Right cardiac atrium (tissue), 5 donors: ENCODE results near the gene ADRM1. TPM values are rescaled to one million over a fixed set of nuclear protein-coding genes. Genes with fewer than 3 reads are reported as not detected.

Source experiments
- microRNA-seq, 2 donors: library from miRNA; unstranded; fragments of <30 nt; microRNA quantifications; one replicate each; pipeline ENCODE4 v1.2.0, GENCODE V29; 2020 to 2021
- polyA plus RNA-seq: library from polyadenylated mRNA; stranded (reverse); fragments of 200-250 nt; gene quantifications from one replicate; pipeline ENCODE4 v1.2.3, GENCODE V29; 2013
- total RNA-seq, 4 donors: library from RNA; stranded (reverse); fragmentation: NEBNext Ultra II Directional; extraction: Animal tissue kit (Norgen Biotek cat#: 25700); gene quantifications; one replicate each; pipeline ENCODE4 v1.2.1, GENCODE V29; 2021
- donor health status: healthy with polysubstance abuse.
- donor health status: DM: no; HTN: yes; CAD: no.
- donor health status: DM: no; HTN: no; CAD: no.
- donor health status: DM: no; HTN: yes; CAD: no; lungs with severe emphysema.
- donor health status: DM: yes; HTN: yes; CAD: no.

The ADRM1 gene
- total and polyA plus RNA-seq, 5 donors = 65.0 to 87.5 (median 74.2) TPM

Small RNAs within 50 kb of the gene (microRNA-seq; reads per million reads assigned to microRNA genes)
- gene MIR4758 = 0 to 0.42 reads per million in 2 donors

Other genes starting within 250 kb of the ADRM1 start
- 10 to 100 TPM in 1 of 4 donors, 1 to 10 TPM in 3; 7.0 to 13.6 (median 8.6) TPM for gene TAF4, start 237.1 kb upstream of the ADRM1 start, total RNA-seq
- 3.8 TPM for gene TAF4, start 237.1 kb upstream of the ADRM1 start, polyA plus RNA-seq
- 10 to 100 TPM; 32.9 to 45.7 (median 40.9) TPM for gene LSM14B, start 180.5 kb upstream of the ADRM1 start, total RNA-seq
- 27.6 TPM for gene LSM14B, start 180.5 kb upstream of the ADRM1 start, polyA plus RNA-seq
- 100 to 1,000 TPM; 178 to 215 (median 206) TPM for gene PSMA7, start 159.6 kb upstream of the ADRM1 start, total RNA-seq
- 244 TPM for gene PSMA7, start 159.6 kb upstream of the ADRM1 start, polyA plus RNA-seq
- gene SS18L1, start 159.2 kb upstream of the ADRM1 start, total RNA-seq = 1 to 10 TPM; 7.8 to 8.8 (median 8.1) TPM
- gene SS18L1, start 159.2 kb upstream of the ADRM1 start, polyA plus RNA-seq = 6.2 TPM
- gene MTG2, start 120.0 kb upstream of the ADRM1 start, total RNA-seq = 10 to 100 TPM; 20.4 to 25.7 (median 25.1) TPM
- 29.2 TPM for gene MTG2, start 120.0 kb upstream of the ADRM1 start, polyA plus RNA-seq
- gene HRH3, start 82.7 kb upstream of the ADRM1 start, total RNA-seq = not detected
- gene HRH3, start 82.7 kb upstream of the ADRM1 start, polyA plus RNA-seq = not detected
- 10 to 100 TPM; 44.1 to 61.6 (median 44.7) TPM for gene OSBPL2, start 64.5 kb upstream of the ADRM1 start, total RNA-seq
- 20.0 TPM for gene OSBPL2, start 64.5 kb upstream of the ADRM1 start, polyA plus RNA-seq
- gene LAMA5, start 64.3 kb downstream of the ADRM1 start, total RNA-seq = 10 to 100 TPM; 77.4 to 97.9 (median 86.8) TPM
- 93.7 TPM for gene LAMA5, start 64.3 kb downstream of the ADRM1 start, polyA plus RNA-seq
- 100 to 1,000 TPM; 703 to 815 (median 736) TPM for gene RPS21, start 84.1 kb downstream of the ADRM1 start, total RNA-seq
- 2,060 TPM for gene RPS21, start 84.1 kb downstream of the ADRM1 start, polyA plus RNA-seq
- gene CABLES2, start 104.3 kb downstream of the ADRM1 start, total RNA-seq = 10 to 100 TPM; 12.3 to 29.4 (median 16.3) TPM
- gene CABLES2, start 104.3 kb downstream of the ADRM1 start, polyA plus RNA-seq = 10.9 TPM
- gene RBBP8NL, start 124.5 kb downstream of the ADRM1 start, total RNA-seq = not detected
- gene RBBP8NL, start 124.5 kb downstream of the ADRM1 start, polyA plus RNA-seq = not detected
- 1 to 10 TPM; 2.3 to 3.1 (median 2.5) TPM for gene GATA5, start 173.0 kb downstream of the ADRM1 start, total RNA-seq
- 1.5 TPM for gene GATA5, start 173.0 kb downstream of the ADRM1 start, polyA plus RNA-seq